ENCODE measurements around the gene OPCML. TPM values are rescaled to one million over a fixed set of nuclear protein-coding genes. Genes with fewer than 3 reads are reported as not detected.

Gene OPCML
- total and polyA plus RNA-seq, 2 of the 13 experiments (the other 11 are each of a cell fraction or from before 2014, with no cell fraction given), result not detected

GRCh38 chr11:133318221-133318620, 214.1 kb downstream of the OPCML start:
- no peaks in the 10 kb centered on the region; a peak in 1 of 5 replicates for H3K27me3 ChIP-seq (ENCODE audit: control insufficient read depth in 1 of 2, insufficient read depth in 2 of 2, low read length in 2 of 2)
- no peak overlapping the region for H3K4me3 ChIP-seq (replicated peaks in 1 of 3; ENCODE audit: insufficient read depth in 1 of 3, low read depth in 2 of 3, low read length in 3 of 3)
- TF ChIP-seq PRDM4 (CRISPR knock-in tag; IDR thresholded peaks at IDR 0.05; ENCODE audit: borderline replicate concordance), result no peak
- TF ChIP-seq ZNF234 (CRISPR knock-in tag; conservative IDR thresholded peaks at IDR 0.05), result no peak
- no peak for TF ChIP-seq JUN (CRISPR knock-in tag; IDR thresholded peaks at IDR 0.05)
- no peak for TF ChIP-seq ZNF780A (CRISPR knock-in tag; IDR thresholded peaks at IDR 0.05)
- no peak for TF ChIP-seq ZNF724P (CRISPR knock-in tag; IDR thresholded peaks at IDR 0.05; ENCODE audit: borderline replicate concordance)
- no peak for TF ChIP-seq ATF7-NPFF (CRISPR knock-in tag; IDR thresholded peaks at IDR 0.05; ENCODE audit: low read depth)
- no peak for TF ChIP-seq PRDM15 (CRISPR knock-in tag; IDR thresholded peaks at IDR 0.05)
- no peak for TF ChIP-seq NR2F1 (CRISPR knock-in tag; IDR thresholded peaks at IDR 0.05)
- TF ChIP-seq LBX2 (CRISPR knock-in tag; IDR thresholded peaks at IDR 0.05; ENCODE audit: borderline replicate concordance), result no peak
- TF ChIP-seq DBP (CRISPR knock-in tag; IDR thresholded peaks at IDR 0.05; ENCODE audit: not compliant biosample characterization), result no peak
- TF ChIP-seq SMARCC2 (IDR thresholded peaks at IDR 0.05), result no peak
- TF ChIP-seq AGO1 (IDR thresholded peaks at IDR 0.05; ENCODE audit: low read depth, low read length, poor library complexity, severe bottlenecking), result no peak
- TF ChIP-seq DNMT1 (CRISPR knock-in tag; IDR thresholded peaks at IDR 0.05), result no peak
- TF ChIP-seq ZNF781 (CRISPR knock-in tag; IDR thresholded peaks at IDR 0.05; ENCODE audit: borderline replicate concordance, not compliant biosample characterization), result no peak
- TF ChIP-seq THAP7 (CRISPR knock-in tag; IDR thresholded peaks at IDR 0.05), result no peak
- TF ChIP-seq SPEN (CRISPR knock-in tag; IDR thresholded peaks at IDR 0.05; ENCODE audit: low read depth), result no peak
- TF ChIP-seq ZNF24 (IDR thresholded peaks at IDR 0.05), result no peak
- H4K20me1 ChIP-seq (ENCODE audit: insufficient read depth, low read length), result no peaks in the 10 kb centered on the region
- CTCF ChIA-PET (ENCODE audit: low intra/inter-chr PET ratio, low total read pairs), result no interaction called here
- H3K9ac ChIP-seq (ENCODE audit: insufficient read depth, low read depth, low read length), result no peak overlapping the region
- FAIRE-seq, result no peak
- no peak for DNase-seq (ENCODE audit: low spot score)
- 26% methylated on average over 5 of the region's 5 CpGs for WGBS (ENCODE audit: low lambda C conversion rate)
- H3K27ac ChIP-seq (ENCODE audit: extremely low read length, insufficient read depth, low read length), result no peak overlapping the region
- H2AFZ ChIP-seq (ENCODE audit: low read length), result no peak overlapping the region
- ATAC-seq, result no peak
- H3K4me1 ChIP-seq (ENCODE audit: insufficient read depth, low read length), result no peaks in the 10 kb centered on the region
- no peak overlapping the region for H3K4me2 ChIP-seq (ENCODE audit: low read depth, low read length)
- BruUV-seq (replicated peaks), result no TSS peak
- intact Hi-C loops (cut with micrococcal nuclease; ENCODE audit: unreplicated experiment), result no loop called here
- POLR2A ChIA-PET, result no interaction called here
- in situ Hi-C loops (cut with HindIII; ENCODE audit: extremely low pct_ligation_motif_present, low pct_unique_long_range_greater_than_20kb), result no loop called here
- H3K9me3 ChIP-seq (ENCODE audit: low read length), result no peaks in the 10 kb centered on the region
- H3K79me2 ChIP-seq (ENCODE audit: insufficient read depth, low read length), result no peaks in the 10 kb centered on the region
- no peaks in the 10 kb centered on the region for H3K36me3 ChIP-seq (replicated peaks in 1 of 2; ENCODE audit: control insufficient read depth in 1 of 2, insufficient read depth in 2 of 2, low read length in 2 of 2)

Data from HepG2 (cell line).